ENCODE measurements around the gene ARAF. TPM values are rescaled to one million over a fixed set of nuclear protein-coding genes. Genes with fewer than 3 reads are reported as not detected.

ARAF gene
- total and polyA plus RNA-seq, 2 of the 4 experiments (the other 2 are of a cell fraction): 9.1 to 52.2 TPM

- Histone ChIP-seq H3K4me3 (ENCODE audit: insufficient read depth, low read depth, low read length) (no peak overlapping the region), H2BK120ac (ENCODE audit: low read depth, low read length) (peak overlapping the region; percentile 5; the same call in 1 of the 2 replicates), H3K9me3 (ENCODE audit: control insufficient read depth, insufficient read depth, low read length) (peaks cover 3% of the 10 kb centered on the region), H3K56ac (ENCODE audit: extremely low read depth, insufficient read depth, low read length) (no peak overlapping the region), H3K18ac (ENCODE audit: low read depth, low read length) (peak overlapping the region; percentile 99), H3K9ac (ENCODE audit: low read depth, low read length) (no peak overlapping the region), H2BK15ac (ENCODE audit: low read depth, low read length) (no peak overlapping the region), H3K27ac (ENCODE audit: insufficient read depth, low read length) (peak overlapping the region; percentile 99; the same call in 1 of the 2 replicates), H3K36me3 (ENCODE audit: control insufficient read depth, insufficient read depth, low read length) (no peaks in the 10 kb centered on the region), H4K5ac (ENCODE audit: low read depth, low read length) (peak overlapping the region; percentile 97), H3K4ac (ENCODE audit: low read depth, low read length) (no peak overlapping the region), H2BK5ac (ENCODE audit: low read depth, low read length, poor library complexity, severe bottlenecking) (peak overlapping the region; percentile 73), H2AK5ac (ENCODE audit: low read depth, low read length) (no peak overlapping the region), H2AK9ac (replicated peaks; ENCODE audit: low read depth, low read length, poor library complexity) (no peak overlapping the region), H4K91ac (ENCODE audit: insufficient read depth, low read depth, low read length) (no peak overlapping the region), H3K9me1 (ENCODE audit: insufficient read depth, low read length) (no peaks in the 10 kb centered on the region; the same call in 1 of the 2 replicates), H3K23ac (ENCODE audit: low read depth, low read length) (no peak overlapping the region), H3K79me1 (ENCODE audit: low read depth in 1 of 2, low read length in 2 of 2) (no peaks in the 10 kb centered on the region), H2BK20ac (ENCODE audit: low read depth, low read length) (no peak overlapping the region), H4K8ac (ENCODE audit: low read depth in 2 of 2, low read length in 2 of 2) (peak overlapping the region in 1 of 2 experiments; percentile 32; a peak in 1 of 4 replicates), H2AFZ (replicated peaks; ENCODE audit: low read length, poor library complexity) (no peak overlapping the region), H4K20me1 (ENCODE audit: insufficient read depth, low read length) (no peaks in the 10 kb centered on the region), H3K4me1 (ENCODE audit: control insufficient read depth, insufficient read depth, low read length) (peaks cover 7% of the 10 kb centered on the region), H3K27me3 (ENCODE audit: control insufficient read depth, insufficient read depth, low read length) (no peaks in the 10 kb centered on the region), H3K4me2 (ENCODE audit: low read depth, low read length) (peak overlapping the region; percentile 83), H3K14ac (replicated peaks; ENCODE audit: low read depth, low read length) (no peak overlapping the region)
- ChIA-PET POLR2A (ENCODE audit: unreplicated experiment) (no interaction called here), CTCF (interaction anchor here (0.6 kb wide), 1 partner anchor 47 kb away, joined by 3 read pairs; no protein-coding TSS in a partner anchor)
- TF ChIP-seq FOS (IDR thresholded peaks at IDR 0.05; ENCODE audit: low read depth, low read length): no peak
- no peak for TF ChIP-seq POLR2A (IDR thresholded peaks at IDR 0.05; ENCODE audit: low read depth, low read length)
- peak; percentile 21; the same call in 1 of the 2 replicates for TF ChIP-seq CEBPB (IDR thresholded peaks at IDR 0.05; ENCODE audit: low read depth, low read length)
- 0 out of 2 replicates have a peak, but pooled peaks have one; percentile 17 for TF ChIP-seq NFE2L2 (IDR thresholded peaks at IDR 0.05; ENCODE audit: low read depth, low read length)
- TF ChIP-seq RFX5 (IDR thresholded peaks at IDR 0.05; ENCODE audit: low read depth, low read length): no peak
- TF ChIP-seq ELK1 (IDR thresholded peaks at IDR 0.05; ENCODE audit: borderline replicate concordance, low read depth, low read length): no peak
- no peak for TF ChIP-seq CTCF (conservative IDR thresholded peaks at IDR 0.05; ENCODE audit: low read depth, low read length)
- no peak for TF ChIP-seq RAD21 (IDR thresholded peaks at IDR 0.05; ENCODE audit: low read length)
- TF ChIP-seq USF2 (IDR thresholded peaks at IDR 0.05; ENCODE audit: low read depth, low read length): no peak
- no peak for TF ChIP-seq SMC3 (IDR thresholded peaks at IDR 0.05; ENCODE audit: low read depth, low read length)
- no peak for TF ChIP-seq BHLHE40 (IDR thresholded peaks at IDR 0.05; ENCODE audit: low read depth, low read length)
- TF ChIP-seq CHD1 (IDR thresholded peaks at IDR 0.05; ENCODE audit: low read depth, low read length): no peak
- no peak for TF ChIP-seq MAZ (IDR thresholded peaks at IDR 0.05; ENCODE audit: borderline replicate concordance, low read depth, low read length)
- TF ChIP-seq MXI1 (IDR thresholded peaks at IDR 0.05; ENCODE audit: borderline replicate concordance, low read depth, low read length): no peak
- TF ChIP-seq MAFK (IDR thresholded peaks at IDR 0.05; ENCODE audit: low read depth, low read length): peak; percentile 38; the same call in 1 of the 2 replicates
- TF ChIP-seq RCOR1 (IDR thresholded peaks at IDR 0.05; ENCODE audit: insufficient replicate concordance, low read length): no peak
- intact Hi-C loops (cut with micrococcal nuclease) (no loop called here), dilution Hi-C loops (cut with HindIII; ENCODE audit: low sequenced_read_pairs, unreplicated experiment) (no loop called here), in situ Hi-C loops (cut with MboI; ENCODE audit: low sequenced_read_pairs) (no loop called here)
- DNase-seq (peak; percentile 89), ATAC-seq (ENCODE audit: low read depth) (peak; percentile 76)
- no TSS peak for BruUV-seq (replicated peaks)
- WGBS, 2 experiments (ENCODE audit: extremely low coverage in 2 of 2, insufficient read length in 1 of 2): no CpG with 5 or more reads among the region's 1 CpG
Observed at GRCh38 chrX:47595716-47596251, 34.8 kb downstream of the ARAF start.
